Stimulated activated CD4-positive, alpha-beta T cell treated with anti-CD3 and anti-CD28 coated beads, TNF-alpha, amount 100 ng/mL, for 48 hours (primary cell): ENCODE measurements around the gene RASL10A.

Experiments
- DNase-seq, 3 donors: peaks; one replicate each; pipeline ENCODE4 v3.0.0-alpha.2; 2020; ENCODE audit warnings: low read depth in 3 of 3

RASL10A gene

GRCh38 chr22:29306175-29306834, 9.2 kb downstream of the RASL10A start, which contains the start of gene GAS2L1:
Gene GAS2L1 (plus strand): TSS chr22:29306650. CDS start chr22:29308106, 1,456 bp downstream.
- DNase-seq = no peak

DNA sequence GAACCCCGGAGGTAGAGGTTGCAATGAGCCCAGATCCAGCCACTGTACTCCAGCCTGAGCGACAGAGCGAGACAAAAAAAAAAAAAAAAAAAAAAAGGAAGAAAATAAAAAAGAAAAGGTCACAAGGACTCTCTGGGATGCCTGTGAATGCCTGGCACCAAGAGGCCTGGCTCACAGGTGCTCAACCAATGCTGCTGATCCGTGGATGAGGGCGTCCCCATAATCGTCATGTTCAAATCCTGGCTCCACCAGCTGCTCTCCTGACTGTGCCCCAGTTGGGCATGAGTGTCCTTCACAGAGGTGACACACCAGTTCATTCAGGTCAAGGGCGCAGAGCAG, 9.7 kb downstream of the RASL10A start:
- DNase-seq = no peak

- no peak for DNase-seq
Measured at GRCh38 chr22:29302681-29303465, 12.6 kb downstream of the RASL10A start.

- DNase-seq = no peak
Measured at GRCh38 chr22:29302402-29302680, 13.2 kb downstream of the RASL10A start.

- DNase-seq = no peak
Measured at GRCh38 chr22:29301716-29302401, 13.6 kb downstream of the RASL10A start.

GRCh38 chr22:29300807-29301601, 14.5 kb downstream of the RASL10A start:
- DNase-seq = no peak

DNA sequence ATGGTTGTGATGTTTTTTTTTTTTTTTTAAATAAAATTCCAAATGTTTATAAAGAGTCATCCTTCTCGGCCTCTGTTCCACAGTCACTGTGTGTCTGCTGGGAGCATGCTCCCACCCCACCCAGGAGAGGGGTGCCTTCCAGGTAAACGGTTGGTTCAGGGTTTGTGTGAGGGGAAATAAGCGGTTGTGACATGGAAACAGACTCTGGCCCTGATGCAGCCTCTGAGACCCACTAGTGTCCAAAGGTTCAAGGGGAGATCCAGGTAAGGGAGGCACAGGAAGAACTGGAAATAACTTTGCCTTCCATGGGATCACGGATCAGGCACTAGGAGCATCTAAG, 15.1 kb downstream of the RASL10A start:
- DNase-seq = no peak

- DNase-seq = no peak
Measured at GRCh38 chr22:29299136-29299900, 16.2 kb downstream of the RASL10A start.

DNA sequence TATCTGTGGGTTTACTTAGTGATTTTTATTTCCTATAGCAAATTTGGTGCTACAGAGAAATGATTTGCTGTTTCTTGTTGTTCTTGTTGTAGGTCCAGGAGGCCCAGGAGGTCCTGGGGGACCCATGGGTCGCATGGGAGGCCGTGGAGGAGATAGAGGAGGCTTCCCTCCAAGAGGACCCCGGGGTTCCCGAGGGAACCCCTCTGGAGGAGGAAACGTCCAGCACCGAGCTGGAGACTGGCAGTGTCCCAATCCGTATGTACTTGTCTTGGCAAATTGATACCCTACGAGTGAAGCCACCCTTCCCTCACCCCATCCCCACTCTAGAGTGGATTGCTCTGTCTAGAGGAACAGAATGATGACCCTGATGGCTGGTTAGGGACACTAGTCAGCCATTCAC, 16.9 kb downstream of the RASL10A start:
- DNase-seq = no peak

GRCh38 chr22:29292379-29292778, 23.1 kb downstream of the RASL10A start:
- DNase-seq = no peak

GRCh38 chr22:29291215-29291614, 24.3 kb downstream of the RASL10A start:
- no peak for DNase-seq

DNA sequence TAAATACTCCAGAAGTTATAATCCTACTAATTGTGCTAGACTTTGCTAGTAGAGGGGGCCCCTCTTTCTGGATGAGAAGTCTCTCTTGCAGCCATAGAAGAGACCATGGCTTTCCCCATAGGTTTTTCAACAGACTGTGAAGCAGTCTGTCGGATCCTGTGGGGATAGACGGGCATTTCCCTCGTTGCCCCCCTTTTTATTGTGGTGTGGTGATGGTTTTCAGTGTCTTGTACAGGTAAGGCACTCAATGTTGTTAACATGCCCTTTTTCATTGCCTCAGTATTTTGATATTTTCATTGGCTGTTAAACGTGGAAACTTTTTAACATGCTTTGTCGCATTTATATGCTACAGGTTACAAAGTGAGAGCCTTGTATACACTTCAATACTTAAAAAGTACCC, 25.4 kb downstream of the RASL10A start:
- no peak for DNase-seq

DNA sequence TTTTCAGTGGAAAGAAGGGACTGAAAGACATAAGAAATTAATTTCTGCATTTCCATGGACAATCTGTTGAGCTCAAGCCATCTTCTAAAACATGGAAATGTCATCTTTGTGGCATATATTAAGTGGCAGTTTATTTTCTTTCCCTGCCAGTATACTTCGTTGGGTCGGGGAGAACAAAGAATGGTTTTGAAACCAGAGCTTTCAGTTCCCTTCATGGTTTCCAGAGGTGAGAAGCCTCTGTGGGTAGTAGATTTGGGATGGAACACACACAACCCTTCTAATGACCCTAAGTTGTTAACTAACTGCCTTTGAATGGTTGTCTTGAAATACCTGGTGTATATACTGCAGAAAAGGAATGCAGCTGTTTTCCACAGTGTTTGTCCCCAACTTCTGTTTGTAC, 26.7 kb downstream of the RASL10A start:
- no peak for DNase-seq

- DNase-seq = no peak
Measured at GRCh38 chr22:29284196-29284595, 31.3 kb downstream of the RASL10A start.

GRCh38 chr22:29277927-29278326, 37.6 kb downstream of the RASL10A start:
- DNase-seq = no peak

- no peak for DNase-seq
Measured at GRCh38 chr22:29275819-29276565, 39.5 kb downstream of the RASL10A start.

- DNase-seq = no peak
Measured at GRCh38 chr22:29275167-29275566, 40.3 kb downstream of the RASL10A start.

DNA sequence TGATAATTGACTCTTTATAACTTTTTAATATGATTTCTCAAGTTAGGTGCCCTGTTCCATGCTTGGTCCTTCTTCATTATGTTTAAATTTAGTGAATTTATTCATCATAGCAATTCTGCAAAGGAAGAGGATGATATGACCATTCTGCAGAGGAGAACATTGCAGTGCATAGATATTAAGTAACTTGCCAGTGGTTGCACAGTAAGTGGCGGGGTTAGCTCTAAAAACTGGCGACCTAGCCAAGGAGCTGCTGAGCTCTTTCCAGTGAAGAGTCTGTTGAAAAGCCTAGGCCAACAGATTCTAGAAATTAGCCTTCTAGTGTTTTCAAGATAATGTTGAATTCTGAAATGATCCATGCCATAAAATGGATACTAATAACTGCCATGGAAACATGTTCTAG, 42.9 kb downstream of the RASL10A start:
- no peak for DNase-seq

DNA sequence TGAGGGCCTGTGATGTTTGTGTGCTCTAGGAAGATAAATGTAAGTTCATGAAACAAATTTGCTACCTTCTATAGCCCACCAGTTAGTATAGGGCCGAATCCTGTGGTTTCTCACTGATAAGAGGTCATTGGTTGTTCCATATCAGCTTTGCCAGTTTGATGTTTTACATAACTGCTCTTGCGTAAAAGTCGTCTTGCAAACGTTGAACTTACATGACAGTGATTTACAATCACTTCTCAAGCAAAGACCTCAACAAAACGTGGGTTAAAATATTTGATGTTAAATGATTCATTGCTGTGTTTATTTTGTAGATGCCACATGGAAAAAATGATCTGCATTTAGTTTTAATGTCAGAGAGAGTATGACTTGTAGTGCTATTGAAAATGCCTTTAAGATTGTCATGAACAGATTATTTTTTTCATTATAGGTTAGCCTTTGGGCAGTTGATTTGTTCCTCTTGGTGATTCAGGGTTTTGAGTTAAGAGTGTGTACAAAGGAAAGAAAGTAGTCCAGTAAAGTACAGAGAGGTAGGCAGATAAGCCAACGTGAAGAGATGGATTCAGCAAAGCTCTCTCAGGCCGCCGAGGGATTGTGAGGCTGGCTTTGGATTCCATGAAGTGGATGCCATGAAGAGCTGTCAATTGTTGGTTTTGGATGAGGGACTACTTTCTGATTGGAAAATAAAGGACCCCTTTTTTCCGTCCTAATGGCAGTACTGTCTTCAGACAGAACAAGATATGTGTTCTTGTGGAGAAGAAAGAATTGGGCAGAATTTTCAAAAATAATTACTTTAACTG, 44.8 kb downstream of the RASL10A start:
- DNase-seq = no peak
